HG03521 (cell line): ENCODE results near the gene DNLZ.

Experiments used
- ATAC-seq: cut with Tn5 transposase; IDR thresholded peaks from one replicate; pipeline ENCODE4 v1.9.1; 2021; ENCODE audit warnings: mild to moderate bottlenecking, moderate library complexity; ENCODE audit not compliant: unreplicated experiment

DNLZ gene

GRCh38 chr9:136333486-136333885 lies 30.1 kb downstream of the DNLZ start:
- no peak for ATAC-seq

GRCh38 chr9:136333045-136333444 lies 30.5 kb downstream of the DNLZ start:
- ATAC-seq, result no peak

- ATAC-seq, result no peak
Measured at GRCh38 chr9:136332482-136332983, 31.0 kb downstream of the DNLZ start.

GRCh38 chr9:136331556-136332481 lies 31.7 kb downstream of the DNLZ start:
- ATAC-seq, result no peak

- ATAC-seq, result no peak
Measured at GRCh38 chr9:136331030-136331429, 32.5 kb downstream of the DNLZ start.

- no peak for ATAC-seq
Measured at GRCh38 chr9:136330406-136330990, 33.0 kb downstream of the DNLZ start.

GRCh38 chr9:136329636-136330405 lies 33.7 kb downstream of the DNLZ start:
- no peak for ATAC-seq

- ATAC-seq, result no peak
Measured at GRCh38 chr9:136329211-136329627, 34.3 kb downstream of the DNLZ start.

GRCh38 chr9:136328622-136329041 lies 34.9 kb downstream of the DNLZ start:
- ATAC-seq, result no peak

- ATAC-seq, result no peak
Measured at GRCh38 chr9:136328011-136328621, 35.4 kb downstream of the DNLZ start.

GRCh38 chr9:136327304-136327974 lies 36.1 kb downstream of the DNLZ start, which contains the start of gene GPSM1:
Gene GPSM1 (plus strand): TSS chr9:136327539. CDS start chr9:136327696, 157 bp downstream.
- no peak for ATAC-seq

- no peak for ATAC-seq
Measured at GRCh38 chr9:136326761-136327303, 36.7 kb downstream of the DNLZ start.

GRCh38 chr9:136326061-136326760 lies 37.3 kb downstream of the DNLZ start:
- ATAC-seq, result no peak

- ATAC-seq, result no peak
Measured at GRCh38 chr9:136325358-136325757, 38.2 kb downstream of the DNLZ start.

GRCh38 chr9:136324501-136325300 lies 38.8 kb downstream of the DNLZ start:
- ATAC-seq, result no peak

GRCh38 chr9:136323371-136323789 lies 40.2 kb downstream of the DNLZ start:
- ATAC-seq, result no peak

- no peak for ATAC-seq
Measured at GRCh38 chr9:136322756-136323330, 40.7 kb downstream of the DNLZ start.

GRCh38 chr9:136321561-136321960 lies 42.0 kb downstream of the DNLZ start:
- ATAC-seq, result no peak
